Tibial nerve (tissue), 4 donors: ENCODE results near the gene CHRNA9.

Experiments
- EP300 ChIP-seq, 2 donors: sonication (generic); formaldehyde crosslinking; IDR thresholded peaks; one replicate each; pipeline ENCODE4 v1.6.1; 2017; ENCODE audit warnings: antibody characterized with exemption in 2 of 2, mild to moderate bottlenecking in 1 of 2
- POLR2A ChIP-seq, 2 donors: fragments of 450-650 bp; IDR thresholded peaks; one replicate each; pipeline ENCODE4 v1.6.1; 2017; ENCODE audit warnings: antibody characterized with exemption in 2 of 2, mild to moderate bottlenecking in 2 of 2, moderate library complexity in 2 of 2
- TF ChIP-seq, protein P1 (sequence below), 5 experiments: fragments of 200-600 bp in 3 of 5; fragments of 450-650 bp in 2 of 5; sonication (generic) in 3 of 5; IDR thresholded peaks; one replicate each; pipeline ENCODE4 v1.5.1; 2016 to 2019; ENCODE audit warnings: antibody characterized with exemption in 5 of 5, mild to moderate bottlenecking in 3 of 5, moderate library complexity in 2 of 5

DNA sequence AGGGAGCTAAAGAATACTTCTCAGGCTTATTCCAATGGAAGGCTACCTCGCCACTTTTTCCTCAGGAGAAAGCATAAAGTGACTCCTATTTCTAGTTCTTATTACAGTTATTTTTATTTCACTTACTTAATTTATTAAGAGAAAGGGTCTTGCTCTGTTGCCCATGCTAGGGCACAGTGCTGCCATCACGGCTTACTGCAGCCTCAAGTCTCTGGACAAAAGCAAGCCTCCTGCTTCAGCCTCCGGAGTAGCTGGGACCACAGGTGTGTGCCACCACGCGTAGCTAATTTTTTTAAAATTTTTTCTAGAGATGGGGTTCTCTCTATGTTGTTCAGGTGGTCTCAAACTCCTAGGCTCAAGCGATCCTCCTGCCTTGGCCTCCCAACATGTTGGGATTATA, 36.0 kb upstream of the CHRNA9 start:
- TF ChIP-seq POLR2A (IDR thresholded peaks at IDR 0.05) (no peak), EP300 (IDR thresholded peaks at IDR 0.05) (no peak)
- TF ChIP-seq, protein P1, sequence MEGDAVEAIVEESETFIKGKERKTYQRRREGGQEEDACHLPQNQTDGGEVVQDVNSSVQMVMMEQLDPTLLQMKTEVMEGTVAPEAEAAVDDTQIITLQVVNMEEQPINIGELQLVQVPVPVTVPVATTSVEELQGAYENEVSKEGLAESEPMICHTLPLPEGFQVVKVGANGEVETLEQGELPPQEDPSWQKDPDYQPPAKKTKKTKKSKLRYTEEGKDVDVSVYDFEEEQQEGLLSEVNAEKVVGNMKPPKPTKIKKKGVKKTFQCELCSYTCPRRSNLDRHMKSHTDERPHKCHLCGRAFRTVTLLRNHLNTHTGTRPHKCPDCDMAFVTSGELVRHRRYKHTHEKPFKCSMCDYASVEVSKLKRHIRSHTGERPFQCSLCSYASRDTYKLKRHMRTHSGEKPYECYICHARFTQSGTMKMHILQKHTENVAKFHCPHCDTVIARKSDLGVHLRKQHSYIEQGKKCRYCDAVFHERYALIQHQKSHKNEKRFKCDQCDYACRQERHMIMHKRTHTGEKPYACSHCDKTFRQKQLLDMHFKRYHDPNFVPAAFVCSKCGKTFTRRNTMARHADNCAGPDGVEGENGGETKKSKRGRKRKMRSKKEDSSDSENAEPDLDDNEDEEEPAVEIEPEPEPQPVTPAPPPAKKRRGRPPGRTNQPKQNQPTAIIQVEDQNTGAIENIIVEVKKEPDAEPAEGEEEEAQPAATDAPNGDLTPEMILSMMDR (IDR thresholded peaks at IDR 0.05): no peak
